Measurements from ENCODE around the gene PHLDB2.
A peak's percentile ranks its signal among the peaks of the same experiment; 100 is the strongest.

Gene PHLDB2

GRCh38 chr3:111967651-111968274, 108.7 kb downstream of the PHLDB2 start:
- peak; percentile 82 for DNase-seq

- DNase-seq: peak; percentile 53
Measured at GRCh38 chr3:111968319-111969054, 109.4 kb downstream of the PHLDB2 start.

- no peak for DNase-seq
Measured at GRCh38 chr3:111970376-111970775, 111.3 kb downstream of the PHLDB2 start.

- peak; percentile 76 for DNase-seq
Measured at GRCh38 chr3:111971533-111972130, 112.6 kb downstream of the PHLDB2 start.

- no peak for DNase-seq
Measured at GRCh38 chr3:111972891-111973290, 113.8 kb downstream of the PHLDB2 start.

- no peak for DNase-seq
Measured at GRCh38 chr3:111975131-111975530, 116.1 kb downstream of the PHLDB2 start.

GRCh38 chr3:111976254-111976653, 117.2 kb downstream of the PHLDB2 start:
- peak; percentile 6 for DNase-seq

GRCh38 chr3:111978583-111979433, 119.7 kb downstream of the PHLDB2 start, which contains the start of gene ABHD10:
Gene ABHD10, plus strand, starts transcription at chr3:111979026. Its CDS starts 36 bp downstream, at chr3:111979062.
- peak; percentile 95 for DNase-seq

- DNase-seq: peak; percentile 56
Measured at GRCh38 chr3:111979434-111980038, 120.5 kb downstream of the PHLDB2 start.

- no peak for DNase-seq
Measured at GRCh38 chr3:111980716-111981456, 121.8 kb downstream of the PHLDB2 start.

GRCh38 chr3:111981457-111981763, 122.3 kb downstream of the PHLDB2 start:
- no peak for DNase-seq

GRCh38 chr3:111984636-111985298, 125.7 kb downstream of the PHLDB2 start:
- no peak for DNase-seq

GRCh38 chr3:111986800-111987199, 127.7 kb downstream of the PHLDB2 start:
- no peak for DNase-seq

- DNase-seq: peak; percentile 75
Measured at GRCh38 chr3:111989061-111989678, 130.1 kb downstream of the PHLDB2 start.

GRCh38 chr3:111993038-111993437, 134.0 kb downstream of the PHLDB2 start:
- no peak for DNase-seq

- peak; percentile 91 for DNase-seq
Measured at GRCh38 chr3:111998636-111999483, 139.8 kb downstream of the PHLDB2 start, which contains the start of gene TAGLN3. Gene TAGLN3, plus strand, starts transcription at chr3:111998922. Its CDS starts 501 bp downstream, at chr3:111999423.

- DNase-seq: peak; percentile 63
Measured at GRCh38 chr3:111999484-112000324, 140.6 kb downstream of the PHLDB2 start.

- DNase-seq: no peak
Measured at GRCh38 chr3:112000367-112000771, 141.3 kb downstream of the PHLDB2 start.

- peak; percentile 40 for DNase-seq
Measured at GRCh38 chr3:112000966-112001365, 141.9 kb downstream of the PHLDB2 start.

Measured in NCI-H1092 treated with DMSO at 0.1 percent for 48 hours (cell line).